Measurements from ENCODE around the gene RNF146. TPM values are rescaled to one million over a fixed set of nuclear protein-coding genes. Genes with fewer than 3 reads are reported as not detected.

RNF146 gene
- total and polyA plus RNA-seq, 2 of the 13 experiments (the other 11 are each of a cell fraction or from before 2014, with no cell fraction given): 18.8 to 27.6 TPM

GRCh38 chr6:127297502-127298070 is 30.9 kb downstream of the RNF146 start (continued):
- TF ChIP-seq PRDM10 (CRISPR knock-in tag; IDR thresholded peaks at IDR 0.05; ENCODE audit: low read depth) (peak; percentile 97), PAXIP1 (CRISPR knock-in tag; conservative IDR thresholded peaks at IDR 0.05) (0 out of 2 replicates have a peak, but pooled peaks have one; percentile 38), ASH2L (IDR thresholded peaks at IDR 0.05; ENCODE audit: insufficient read length, low read depth, low read length) (no peak), ZNF281 (CRISPR knock-in tag; IDR thresholded peaks at IDR 0.05; ENCODE audit: borderline replicate concordance) (peak; percentile 84), MEIS2 (CRISPR knock-in tag; IDR thresholded peaks at IDR 0.05) (no peak), PPARG (CRISPR knock-in tag; conservative IDR thresholded peaks at IDR 0.05) (no peak), SNAI1 (CRISPR knock-in tag; IDR thresholded peaks at IDR 0.05; ENCODE audit: borderline replicate concordance) (no peak), ZBTB33 (CRISPR knock-in tag; IDR thresholded peaks at IDR 0.05) (peak; percentile 70), EED (CRISPR knock-in tag; IDR thresholded peaks at IDR 0.05) (no peak), PHF5A (CRISPR knock-in tag; IDR thresholded peaks at IDR 0.05; ENCODE audit: low read depth, unreplicated experiment) (no peak), NAIF1 (CRISPR knock-in tag; IDR thresholded peaks at IDR 0.05; ENCODE audit: borderline replicate concordance) (no peak), JDP2 (CRISPR knock-in tag; IDR thresholded peaks at IDR 0.05; ENCODE audit: borderline replicate concordance) (no peak), ZNF652 (CRISPR knock-in tag; IDR thresholded peaks at IDR 0.05; ENCODE audit: borderline replicate concordance, low read depth) (no peak), IRF9 (CRISPR knock-in tag; IDR thresholded peaks at IDR 0.05; ENCODE audit: borderline replicate concordance) (no peak)
